ENCODE measurements around the gene SMARCC1.

- no peak for TF ChIP-seq CTCF (IDR thresholded peaks at IDR 0.05)
- no peak for TF ChIP-seq POLR2A (IDR thresholded peaks at IDR 0.05)
These were observed 70.1 kb downstream of the SMARCC1 start for GRCh38 chr3:47711596-47711995.
